ENCODE measurements around the gene TSPYL6.
"Not testable (repeated sequence)": the region's sequence is repeated elsewhere in the genome, so short reads cannot be mapped to it uniquely, and the experiment has no call there.

Gene TSPYL6

DNA sequence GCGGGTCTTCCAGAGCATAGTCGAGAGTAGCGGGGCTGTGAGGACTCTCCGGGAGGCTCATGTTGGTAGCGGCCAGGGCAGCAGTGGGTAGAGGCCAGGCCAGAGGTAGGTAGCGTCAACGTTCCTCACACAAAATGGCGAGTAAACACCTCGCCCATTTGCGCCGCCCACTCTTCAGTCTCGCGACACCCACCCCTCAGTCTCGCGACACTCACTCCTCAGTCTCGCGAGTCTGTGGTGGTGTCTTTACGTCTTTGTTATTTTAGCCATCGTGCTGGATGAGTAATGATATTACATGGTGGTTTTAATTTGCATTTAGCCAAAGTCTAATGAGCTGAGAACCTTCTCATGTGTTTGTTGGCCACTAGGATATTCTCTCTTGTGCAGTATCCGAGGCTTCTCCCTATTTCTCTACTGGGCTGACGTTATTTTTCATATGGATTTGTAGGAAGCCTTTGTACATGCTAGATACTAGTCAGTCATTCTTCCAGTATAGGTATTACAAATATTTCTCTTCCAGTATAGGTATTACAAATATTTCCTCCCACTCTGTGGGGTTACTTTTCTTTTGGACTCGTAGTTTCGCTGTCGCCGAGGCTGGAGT is at the start of gene TSPYL6:
TSS of gene TSPYL6 (minus strand) at position 139 of the 604 bp plus-strand sequence. CDS start at position 61, 78 bp downstream.
- DNase-seq (ENCODE audit: low spot score): no peak

DNA sequence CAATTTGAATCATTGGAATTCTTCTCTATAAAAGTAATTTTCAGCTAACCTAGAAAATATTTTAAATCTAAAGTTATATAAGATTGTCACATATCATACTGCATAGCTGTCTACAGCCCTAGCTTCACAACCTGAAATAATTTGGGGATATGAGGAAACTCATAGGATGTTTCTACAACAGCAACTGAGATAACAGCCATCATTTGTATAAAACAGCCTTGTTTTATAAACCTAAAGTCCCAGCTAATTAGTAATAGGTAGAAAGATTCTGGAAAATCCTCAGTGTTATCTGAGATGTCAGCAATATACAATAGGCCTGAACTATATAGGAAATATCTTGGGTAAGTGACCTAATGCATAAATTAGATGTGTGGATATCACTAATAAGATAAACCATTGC is 47.6 kb upstream of the TSPYL6 start:
- no peak for DNase-seq (ENCODE audit: low spot score)

DNA sequence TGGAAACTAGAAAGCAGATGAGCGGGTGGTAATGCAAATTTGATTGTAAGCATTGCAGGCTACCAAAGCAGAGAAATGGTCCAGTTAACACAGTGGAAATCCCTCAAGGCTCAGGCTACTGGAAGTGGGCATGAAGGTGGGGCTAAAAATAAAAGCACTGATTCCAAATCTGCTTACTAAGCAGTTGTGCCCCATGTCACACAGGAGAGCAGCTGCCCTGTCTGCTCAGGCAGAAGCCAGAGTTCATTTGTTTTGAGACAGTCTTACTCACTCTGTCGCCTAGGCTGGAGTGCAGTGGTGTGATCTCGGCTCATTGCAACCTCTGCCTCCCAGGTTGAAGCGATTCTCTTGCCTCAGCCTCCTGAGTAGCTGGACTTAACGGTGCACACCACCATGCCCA is 42.5 kb upstream of the TSPYL6 start:
- no peak for DNase-seq (ENCODE audit: low spot score)

DNA sequence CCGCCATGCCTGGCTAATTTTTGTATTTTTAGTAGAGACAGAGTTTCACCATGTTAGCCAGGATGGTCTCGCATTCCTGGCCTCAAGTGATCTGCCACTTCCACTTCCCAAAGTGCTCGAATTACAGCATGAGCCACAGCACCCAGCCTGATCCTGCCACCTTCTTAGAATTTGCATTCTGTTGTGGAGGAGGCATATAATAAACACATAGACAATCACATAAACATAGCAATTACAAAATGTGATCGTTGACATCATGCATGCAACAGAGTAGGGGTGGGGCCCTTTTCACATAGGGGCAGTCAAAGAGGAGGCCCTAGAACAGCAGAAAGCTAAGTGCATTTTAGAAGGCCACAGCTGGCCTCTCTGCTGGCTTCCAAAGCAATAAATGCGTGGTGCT is 39.9 kb upstream of the TSPYL6 start:
- no peak for DNase-seq (ENCODE audit: low spot score)

DNA sequence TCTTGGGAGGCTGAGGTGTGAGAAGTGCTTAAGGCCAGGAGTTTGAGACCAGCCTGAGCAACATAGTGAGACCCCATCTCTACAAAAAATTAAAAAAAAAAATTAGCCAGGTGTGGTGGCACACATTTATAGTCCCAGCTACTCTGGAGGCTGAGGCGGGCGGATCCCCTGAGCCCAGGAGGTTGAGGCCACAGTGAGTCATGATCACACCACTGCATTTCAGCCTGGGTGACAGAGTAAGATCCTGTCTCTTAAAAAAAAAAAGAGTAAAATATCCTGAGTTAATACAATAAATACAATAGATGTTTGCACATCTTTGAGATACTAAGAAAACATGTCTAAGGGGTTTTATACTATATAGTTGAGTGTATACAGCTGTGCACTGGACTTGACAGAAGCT is 38.6 kb upstream of the TSPYL6 start:
- DNase-seq (ENCODE audit: low spot score): not testable (repeated sequence)

DNA sequence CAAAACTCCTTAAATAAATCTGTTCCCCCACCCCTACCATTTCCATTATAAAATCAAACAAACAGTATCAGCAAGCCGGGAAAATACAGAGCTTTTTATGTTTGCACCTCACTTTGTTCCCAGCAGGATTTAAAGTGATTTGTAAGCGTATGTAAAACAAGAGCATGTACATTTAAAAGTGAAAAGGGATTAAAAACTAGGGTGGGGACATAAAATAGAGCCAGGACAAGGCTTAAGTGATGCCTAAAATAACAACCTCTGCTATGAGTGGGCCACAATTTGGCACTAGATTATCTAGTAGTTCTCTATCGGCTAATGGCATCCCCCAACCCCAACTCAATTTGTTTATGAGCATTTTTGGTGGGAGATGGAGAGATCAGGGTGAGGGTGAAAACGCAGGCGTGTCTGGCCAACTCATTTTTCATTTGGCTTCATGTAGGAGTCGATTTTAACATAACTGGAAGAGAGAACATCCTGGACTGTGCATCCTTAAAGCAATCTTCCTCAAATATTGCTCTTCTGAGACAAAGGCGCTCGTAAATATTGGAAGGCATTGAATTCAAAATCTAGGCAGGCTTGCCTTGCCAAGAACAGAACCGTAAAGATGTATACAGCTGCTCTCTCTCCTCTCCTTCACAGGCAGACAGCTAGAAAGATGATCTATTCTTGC is 34.5 kb upstream of the TSPYL6 start:
- no peak for DNase-seq (ENCODE audit: low spot score)

DNA sequence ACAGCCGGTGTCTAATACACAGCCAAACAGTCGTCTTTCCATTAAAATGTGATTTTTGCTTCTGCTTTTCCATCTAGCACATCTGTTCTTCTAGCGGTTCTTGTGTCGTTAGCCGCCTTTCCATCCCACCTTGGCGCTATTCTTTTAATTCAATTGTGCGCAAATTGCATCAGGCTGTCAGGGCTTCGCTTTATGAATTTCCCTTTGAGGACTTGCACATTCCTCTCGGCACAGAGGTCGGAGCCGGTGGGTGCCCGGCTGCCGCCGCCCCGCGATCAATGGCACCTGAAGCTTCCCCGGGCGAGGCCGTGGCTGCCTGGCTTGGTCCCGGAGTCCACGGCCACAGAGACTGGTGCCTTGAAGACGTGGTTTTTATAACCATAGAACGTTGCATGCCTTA is 33.9 kb upstream of the TSPYL6 start:
- DNase-seq (ENCODE audit: low spot score): no peak

DNA sequence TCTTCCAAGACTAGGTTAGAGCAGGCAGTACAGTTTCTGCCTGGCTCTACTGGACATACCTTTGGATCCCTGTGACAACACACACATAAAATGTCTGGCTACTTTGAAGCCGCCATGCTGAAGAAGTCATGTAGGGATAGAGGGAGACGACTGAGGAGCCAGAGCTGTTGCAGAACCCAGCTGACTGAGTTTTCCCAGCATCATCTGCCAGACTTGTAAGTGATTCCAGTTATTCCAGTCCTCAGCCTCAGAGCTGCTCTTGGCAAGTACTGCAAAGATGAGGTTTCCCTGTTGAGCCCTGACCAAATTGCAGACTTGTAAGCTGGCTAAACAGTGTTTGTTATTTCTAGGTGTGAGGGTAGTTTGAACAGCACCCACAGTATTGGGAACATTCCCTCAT is 31.5 kb upstream of the TSPYL6 start:
- no peak for DNase-seq (ENCODE audit: low spot score)

DNA sequence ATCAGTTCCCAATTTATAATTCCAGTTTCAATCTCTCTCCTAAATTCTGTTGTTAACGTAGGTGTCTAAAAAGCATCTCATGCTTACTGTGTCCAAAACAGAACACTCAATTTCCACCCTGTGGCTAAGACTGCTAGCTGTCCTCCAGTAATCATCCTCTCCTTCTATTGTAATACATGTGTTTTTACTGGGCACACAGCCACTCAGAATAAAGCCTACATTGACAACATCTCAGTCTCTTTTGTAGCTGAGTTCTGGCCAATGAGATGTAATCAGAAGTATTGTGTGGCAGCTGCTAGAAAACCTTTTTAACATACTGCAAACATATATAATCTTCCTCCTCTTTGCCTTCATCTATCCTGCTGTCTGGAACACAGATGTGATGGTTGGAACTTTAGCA is 29.4 kb upstream of the TSPYL6 start:
- DNase-seq (ENCODE audit: low spot score): no peak

DNA sequence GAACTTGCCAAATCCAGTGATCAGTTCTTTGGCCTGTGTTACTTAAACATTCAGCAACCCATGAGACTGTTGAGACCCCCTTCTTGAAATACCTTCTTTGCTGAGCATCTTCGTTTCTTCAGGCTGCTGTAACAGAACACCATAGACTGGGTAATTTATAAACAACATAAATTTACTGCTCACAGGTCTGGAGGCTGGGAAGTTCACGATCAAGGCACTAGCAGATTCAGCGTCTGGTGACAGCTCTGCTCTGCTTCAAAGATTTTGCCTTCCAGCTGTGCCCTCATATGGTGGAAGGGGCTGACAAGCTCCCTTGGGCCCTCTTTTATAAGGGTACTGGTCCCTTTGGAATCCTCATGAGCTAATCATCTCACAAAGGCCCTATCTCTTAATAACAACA is 28.8 kb upstream of the TSPYL6 start:
- no peak for DNase-seq (ENCODE audit: low spot score)

DNA sequence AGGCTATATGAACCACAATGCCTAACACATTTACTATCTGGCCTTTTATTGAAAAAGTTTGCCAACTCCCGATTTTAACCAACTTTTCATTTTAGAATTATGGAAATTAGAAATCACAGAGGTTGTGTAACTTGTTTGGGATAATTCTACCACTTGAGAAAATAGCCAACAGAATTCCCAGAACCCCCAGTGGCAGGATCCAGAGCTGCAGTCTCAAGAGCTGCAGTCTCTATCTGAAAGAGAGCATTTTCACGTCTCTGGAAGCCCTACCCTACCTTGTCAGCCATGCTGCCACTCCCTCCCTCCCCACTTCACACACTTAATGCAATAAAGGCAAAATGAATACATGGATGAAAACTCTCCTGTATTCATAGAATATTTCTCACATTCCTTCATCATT is 23.4 kb upstream of the TSPYL6 start:
- DNase-seq (ENCODE audit: low spot score): peak; percentile 67

DNA sequence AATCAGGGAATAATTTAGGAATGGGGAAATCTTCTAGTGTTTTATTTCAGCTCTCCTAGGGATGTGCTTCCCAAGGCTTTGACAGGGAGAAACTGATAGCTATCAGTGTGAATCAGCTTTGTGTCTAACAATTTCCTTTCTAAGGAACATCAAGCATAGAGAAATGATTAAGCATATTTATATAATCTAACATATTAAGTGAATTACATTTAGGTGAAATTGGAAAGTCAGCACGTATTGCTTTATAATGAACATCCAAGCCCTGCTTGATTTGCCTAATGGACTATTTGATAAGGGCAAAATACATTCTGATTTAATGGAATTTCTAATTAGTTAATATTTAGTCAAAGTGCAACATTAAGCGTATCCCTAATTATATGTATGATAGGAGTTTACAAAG is 19.5 kb upstream of the TSPYL6 start:
- DNase-seq (ENCODE audit: low spot score): no peak

DNA sequence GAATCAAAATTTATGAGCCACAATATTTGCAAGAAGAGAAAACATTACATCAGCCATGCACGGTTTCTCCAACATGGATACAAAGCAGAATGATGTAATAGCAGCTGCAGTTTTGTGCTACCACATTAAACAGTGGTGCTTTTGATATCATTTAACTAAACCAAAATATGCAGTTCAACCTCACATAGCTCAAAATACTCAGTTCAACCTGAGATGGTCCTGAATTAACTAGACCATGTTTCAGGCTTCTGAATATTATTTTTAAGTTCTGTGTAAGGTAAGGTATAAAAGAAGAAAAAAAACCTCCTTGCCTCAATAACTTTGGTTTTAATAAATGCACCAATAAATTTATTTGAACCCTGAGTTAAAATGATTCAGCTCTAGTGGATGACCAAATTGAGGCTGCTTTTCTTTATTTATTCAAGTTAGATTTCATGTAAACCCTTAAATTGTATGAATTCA is 18.8 kb upstream of the TSPYL6 start:
- DNase-seq (ENCODE audit: low spot score): no peak

DNA sequence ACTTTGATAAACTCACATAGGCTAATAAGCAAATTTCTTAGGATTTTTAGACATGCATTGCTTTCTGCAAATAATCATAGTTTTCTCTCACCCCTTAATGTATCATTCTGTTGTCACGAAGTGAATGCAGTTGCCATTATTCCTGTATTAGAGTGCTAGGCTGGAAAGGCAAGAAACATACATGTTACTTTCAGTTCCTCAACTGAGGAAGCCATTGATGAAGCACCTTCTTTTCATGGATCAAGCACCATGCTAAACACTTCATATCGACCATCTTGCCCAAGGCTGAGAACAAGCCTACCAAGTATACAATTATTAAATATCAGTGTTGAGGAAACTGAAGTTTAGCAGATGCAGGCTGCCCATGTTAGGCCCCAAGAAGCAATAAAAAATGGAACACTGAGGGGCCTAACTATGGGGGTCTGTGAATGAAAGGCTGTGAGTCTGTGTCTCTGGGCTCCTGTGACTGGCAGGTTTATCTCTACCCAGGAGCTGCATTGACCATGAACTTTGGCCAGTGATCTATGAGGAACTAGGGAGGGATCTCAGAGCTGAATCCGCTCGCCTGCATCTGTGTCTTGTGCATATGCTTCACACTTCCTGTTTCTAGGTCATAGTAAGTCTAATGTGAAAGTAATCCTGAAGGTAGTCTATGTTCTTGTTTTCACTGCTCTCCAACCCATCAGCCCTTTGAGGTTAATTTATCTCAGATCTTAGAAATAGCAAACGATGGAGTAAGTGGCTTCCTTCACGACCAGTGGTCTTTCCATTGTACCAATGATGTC is 16.0 kb upstream of the TSPYL6 start:
- DNase-seq (ENCODE audit: low spot score): no peak

DNA sequence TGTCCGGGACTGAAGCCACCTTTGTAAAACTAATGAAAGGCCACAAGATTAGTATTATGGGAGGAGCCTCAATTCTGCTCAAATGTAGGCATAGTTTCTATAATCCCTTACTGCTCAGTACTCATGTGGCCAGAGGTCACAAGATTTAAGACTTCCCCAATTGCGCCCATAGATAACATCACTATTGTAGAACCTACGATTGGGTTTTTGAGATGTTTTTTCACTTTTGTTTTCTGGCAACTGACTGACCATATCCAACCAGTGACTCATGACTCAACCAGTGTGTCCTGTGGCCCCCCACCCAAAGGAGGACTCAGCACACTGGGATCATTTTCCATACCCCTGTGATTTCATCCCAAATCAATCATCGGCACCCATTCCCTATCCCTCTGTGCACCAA is 15.2 kb upstream of the TSPYL6 start:
- DNase-seq (ENCODE audit: low spot score): no peak

DNA sequence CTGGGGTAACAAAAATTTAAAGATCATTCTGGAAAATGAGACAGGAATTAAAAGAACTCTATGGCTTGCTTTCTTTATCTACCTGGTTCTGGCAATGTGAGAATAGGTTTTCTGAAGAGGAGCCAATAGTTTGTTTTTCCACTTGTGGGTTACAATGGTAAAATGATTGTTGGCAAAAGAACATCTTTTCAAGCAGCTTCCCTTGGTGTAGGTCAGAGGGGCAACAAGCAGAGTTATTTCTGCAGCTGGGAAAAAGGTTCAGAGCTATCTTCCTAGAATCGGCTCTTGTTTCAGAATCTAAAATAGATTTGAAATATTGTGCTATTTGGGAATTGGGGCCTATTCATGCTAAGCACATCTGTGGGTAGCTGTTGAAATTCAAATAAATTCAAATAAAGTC is 11.5 kb upstream of the TSPYL6 start:
- no peak for DNase-seq (ENCODE audit: low spot score)

DNA sequence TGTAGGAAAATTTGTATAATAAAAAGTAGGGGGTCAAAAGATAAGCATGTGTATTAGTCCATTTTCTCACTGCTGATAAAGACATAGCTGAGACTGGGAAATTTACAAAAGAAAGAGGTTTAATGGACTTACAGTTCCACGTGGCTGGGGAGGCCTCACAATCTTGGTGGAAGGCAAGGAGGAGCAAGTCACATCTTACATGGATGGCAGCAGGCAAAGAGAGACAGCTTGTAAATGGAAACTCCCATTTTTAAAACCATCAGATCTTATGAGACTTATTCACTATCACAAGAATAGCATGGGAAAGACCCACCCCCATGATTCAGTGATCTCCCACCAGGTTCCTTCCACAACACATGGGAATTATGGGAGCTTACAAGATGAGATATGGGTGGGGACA is 9.1 kb upstream of the TSPYL6 start:
- DNase-seq (ENCODE audit: low spot score): not testable (repeated sequence)

DNA sequence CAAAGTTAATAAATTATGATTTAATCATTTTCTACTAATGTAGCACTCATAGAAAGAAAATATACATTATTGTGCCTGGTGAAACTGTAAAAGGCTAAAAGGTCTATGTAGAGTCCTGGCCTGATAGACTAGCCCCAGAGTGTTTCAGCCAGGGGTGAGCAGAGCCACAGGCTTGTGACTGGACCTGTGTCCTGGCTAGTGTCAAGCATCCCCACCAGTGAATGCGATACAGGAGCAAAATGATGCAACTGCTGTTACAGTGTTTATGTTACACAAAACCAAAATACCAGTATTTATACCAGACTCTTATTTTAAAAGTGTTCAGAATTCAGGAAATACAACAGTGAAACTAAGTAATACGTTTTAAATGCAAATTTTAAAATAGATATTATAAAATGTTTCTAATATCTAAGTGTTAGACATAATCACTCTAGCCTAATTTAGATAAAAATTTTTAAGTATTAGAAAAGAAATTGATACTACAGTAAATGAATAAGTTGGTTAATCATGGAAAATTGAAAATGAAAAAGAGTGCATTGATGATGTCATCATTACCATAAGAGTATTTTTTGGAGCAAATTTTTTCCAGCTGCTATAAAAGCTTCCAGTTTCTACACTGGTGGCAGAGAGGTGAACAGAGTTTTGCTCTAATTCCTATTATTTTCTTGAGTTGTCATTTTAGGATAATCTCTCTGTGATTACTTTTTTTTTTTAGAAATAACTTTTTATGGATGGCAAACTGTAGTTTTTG is 6.2 kb upstream of the TSPYL6 start:
- DNase-seq (ENCODE audit: low spot score): peak; percentile 28

DNA sequence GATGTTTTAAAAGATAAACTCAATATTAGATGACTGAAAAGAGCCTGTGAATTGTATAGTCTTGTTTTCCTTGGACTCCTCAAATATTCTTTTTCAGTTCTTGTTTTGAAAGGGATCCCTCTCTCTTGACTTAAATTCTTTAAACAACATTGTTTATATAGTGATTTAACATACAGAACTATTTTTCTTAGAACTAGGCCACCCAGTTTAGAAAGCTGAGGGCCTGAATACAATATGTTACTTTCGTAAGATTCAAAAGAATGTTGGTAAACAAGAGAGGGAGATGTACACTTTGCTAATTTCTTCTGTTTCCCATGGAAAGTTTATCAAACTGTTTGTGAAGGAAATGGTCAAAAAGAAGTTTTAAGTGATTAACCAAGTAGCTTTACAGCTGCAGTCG is 5.5 kb upstream of the TSPYL6 start:
- DNase-seq (ENCODE audit: low spot score): no peak

DNA sequence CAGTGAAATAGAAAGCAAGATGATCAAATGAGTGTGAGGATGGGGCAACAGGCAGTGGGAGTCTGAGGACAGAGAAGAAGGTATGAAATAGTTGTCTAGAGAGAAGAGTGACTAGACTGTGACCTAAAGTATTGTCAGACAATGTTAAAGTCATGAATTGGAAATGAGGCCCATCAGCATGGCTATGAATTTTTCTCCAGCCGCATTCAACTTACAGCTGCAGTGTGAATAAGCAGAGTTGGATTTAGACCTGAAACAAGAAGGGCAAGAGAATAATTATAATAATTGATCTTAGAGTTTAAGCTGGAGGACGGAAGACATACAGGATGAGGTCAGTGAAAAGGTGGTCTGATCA is 4.2 kb upstream of the TSPYL6 start:
- no peak for DNase-seq (ENCODE audit: low spot score)

DNA sequence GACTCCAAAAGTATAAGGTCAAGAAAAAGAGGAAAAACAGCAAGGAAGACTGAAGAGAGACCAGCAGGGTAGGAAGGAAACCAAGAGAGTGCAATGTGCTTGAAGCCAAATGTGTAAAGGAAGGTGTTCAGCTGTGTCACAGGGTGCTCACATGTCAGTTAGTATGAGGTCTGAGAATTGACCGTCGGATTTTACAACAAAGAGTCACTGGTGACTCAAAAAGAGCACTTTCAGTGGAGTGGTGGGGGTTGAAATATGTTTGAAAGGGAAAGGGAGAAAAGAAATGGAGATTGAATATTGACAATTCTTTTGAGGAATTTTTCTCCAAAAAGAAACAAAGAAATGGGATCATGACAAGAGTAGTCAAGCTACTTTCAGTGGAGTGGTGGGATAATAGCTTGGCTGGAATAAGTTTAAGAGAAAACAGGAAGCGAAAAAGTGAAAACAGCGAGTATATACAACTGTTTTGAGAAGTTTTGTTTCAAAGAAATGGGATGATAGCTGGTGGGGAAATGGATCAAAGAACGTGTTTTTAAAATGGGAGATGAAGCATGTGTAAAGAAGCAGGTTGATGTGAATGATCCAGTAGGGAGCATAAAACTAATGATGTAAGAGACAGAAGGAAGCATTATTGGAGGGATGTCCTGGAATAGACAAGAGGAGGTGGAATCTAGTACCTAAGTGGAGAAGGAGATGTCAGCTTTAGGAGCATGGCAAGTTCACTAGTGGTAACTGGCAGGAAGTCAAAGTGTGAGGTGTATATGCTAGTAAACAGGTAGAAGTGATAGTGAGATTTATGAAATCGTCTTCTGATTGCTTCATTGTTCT is 3.6 kb upstream of the TSPYL6 start:
- no peak for DNase-seq (ENCODE audit: low spot score)

DNA sequence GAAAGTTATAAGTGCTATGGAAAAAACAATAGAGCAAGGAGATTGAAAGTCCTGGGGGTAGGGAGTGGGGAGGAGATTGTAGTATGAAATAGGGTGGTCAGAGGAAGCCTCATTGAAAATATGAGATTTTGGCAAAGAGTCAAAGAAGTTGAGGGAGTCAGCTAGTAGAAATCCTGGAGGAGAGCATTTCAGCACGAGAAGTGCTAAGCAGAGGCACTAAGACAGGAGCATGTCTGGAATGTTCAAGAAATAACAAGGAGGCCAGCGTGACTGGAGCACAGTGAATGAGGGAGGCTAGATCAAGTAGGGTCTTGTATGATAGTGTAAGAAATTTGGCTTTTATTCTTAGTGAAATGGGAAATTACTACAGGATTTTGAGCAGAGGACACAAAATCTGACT is 2.1 kb upstream of the TSPYL6 start:
- DNase-seq (ENCODE audit: low spot score): no peak
